HepG2 (cell line): ENCODE results near the gene IRF1. TPM values are rescaled to one million over a fixed set of nuclear protein-coding genes. Genes with fewer than 3 reads are reported as not detected.

Source experiments
- EP300 ChIP-seq, 3 experiments: sonication (generic) in 1 of 3; formaldehyde crosslinking in 1 of 3; IDR thresholded peaks; 2 replicates each; pipeline versions ENCODE4 v1.5.1 to v1.6.1; 2011 to 2020; ENCODE audit warnings: low read depth in 2 of 3, low read length in 2 of 3, borderline replicate concordance in 1 of 3, improper control_type of control experiment in 1 of 3, mild to moderate bottlenecking in 1 of 3, missing genetic modification reagents in 1 of 3, moderate library complexity in 1 of 3
- HDAC1 ChIP-seq: sonication (generic); formaldehyde crosslinking; IDR thresholded peaks from 2 replicates; pipeline ENCODE4 v1.5.1; 2020; ENCODE audit warnings: mild to moderate bottlenecking, missing genetic modification reagents
- HES4 ChIP-seq: sonication (generic); formaldehyde crosslinking; IDR thresholded peaks from 2 replicates; pipeline ENCODE4 v1.9.0; 2021; ENCODE audit warnings: mild to moderate bottlenecking, missing genetic modification reagents, borderline replicate concordance
- KDM1A ChIP-seq: IDR thresholded peaks from 2 replicates; pipeline ENCODE4 v1.6.1; 2016; ENCODE audit warnings: missing compliant biosample characterization
- POGZ ChIP-seq: sonication (generic); formaldehyde crosslinking; IDR thresholded peaks from 2 replicates; pipeline ENCODE4 v1.4.0; 2020; ENCODE audit warnings: mild to moderate bottlenecking, missing genetic modification reagents
- POLR2AphosphoS2 ChIP-seq: IDR thresholded peaks from 2 replicates; pipeline ENCODE4 v1.6.1; 2011; ENCODE audit warnings: low read depth, low read length, improper control_type of control experiment
- POLR2AphosphoS5 ChIP-seq: IDR thresholded peaks from 2 replicates; pipeline ENCODE4 v1.6.1; 2012; ENCODE audit warnings: low read depth, low read length
- PTBP1 ChIP-seq: fragments of 200-400 bp; formaldehyde crosslinking; IDR thresholded peaks from 2 replicates; pipeline ENCODE4 v1.6.1; 2018; ENCODE audit warnings: low read length, low read depth; ENCODE audit not compliant: poor library complexity, severe bottlenecking
- RARA ChIP-seq: IDR thresholded peaks from 2 replicates; pipeline ENCODE4 v1.6.1; 2016; ENCODE audit warnings: missing genetic modification reagents, missing compliant biosample characterization
- RXRA ChIP-seq: sonication (generic); formaldehyde crosslinking; IDR thresholded peaks from 2 replicates; pipeline ENCODE4 v1.5.1; 2020; ENCODE audit warnings: missing genetic modification reagents
- SKI ChIP-seq: fragments of 450-650 bp; IDR thresholded peaks from one replicate; pipeline ENCODE4 v1.6.1; 2018; ENCODE audit warnings: mild to moderate bottlenecking; ENCODE audit not compliant: partially characterized antibody
- SOX13 ChIP-seq, 3 experiments: fragments of 450-650 bp in 1 of 3; sonication (generic) in 1 of 3; formaldehyde crosslinking in 1 of 3; IDR thresholded peaks in 2 of 3; conservative IDR thresholded peaks in 1 of 3; 2 replicates each; pipeline versions ENCODE4 v1.5.0 to v1.6.1; 2016 to 2020; ENCODE audit warnings: antibody characterized with exemption in 1 of 3, mild to moderate bottlenecking in 1 of 3, missing compliant biosample characterization in 1 of 3, missing genetic modification reagents in 1 of 3, moderate library complexity in 1 of 3
- SOX5 ChIP-seq: IDR thresholded peaks from 2 replicates; pipeline ENCODE4 v1.6.1; 2016; ENCODE audit warnings: borderline replicate concordance
- SYNCRIP ChIP-seq: fragments of 200-400 bp; formaldehyde crosslinking; IDR thresholded peaks from 2 replicates; pipeline ENCODE4 v1.6.1; 2018; ENCODE audit warnings: mild to moderate bottlenecking, low read depth, low read length; ENCODE audit not compliant: insufficient read depth
- ZFX ChIP-seq: sonication (generic); formaldehyde crosslinking; IDR thresholded peaks from 2 replicates; pipeline ENCODE4 v1.4.0; 2020; ENCODE audit warnings: mild to moderate bottlenecking, low read depth, missing genetic modification reagents, moderate library complexity
- ZHX1 ChIP-seq: sonication (generic); formaldehyde crosslinking; IDR thresholded peaks from 2 replicates; pipeline ENCODE4 v1.8.1; 2022; ENCODE audit warnings: low read depth, mild to moderate bottlenecking, missing genetic modification reagents
- ZNF138 ChIP-seq: sonication (generic); formaldehyde crosslinking; IDR thresholded peaks from 2 replicates; pipeline ENCODE4 v1.5.0; 2020; ENCODE audit warnings: mild to moderate bottlenecking, low read depth, missing genetic modification reagents
- ZNF430 ChIP-seq: sonication (generic); formaldehyde crosslinking; IDR thresholded peaks from 2 replicates; pipeline ENCODE4 v1.9.0; 2021; ENCODE audit warnings: mild to moderate bottlenecking, missing genetic modification reagents
- ZNF503 ChIP-seq: sonication (generic); formaldehyde crosslinking; IDR thresholded peaks from 2 replicates; pipeline ENCODE4 v1.4.0; 2020; ENCODE audit warnings: missing genetic modification reagents
- ZNF788 ChIP-seq: sonication (generic); formaldehyde crosslinking; IDR thresholded peaks from 2 replicates; pipeline ENCODE4 v1.5.0; 2020; ENCODE audit warnings: mild to moderate bottlenecking, missing genetic modification reagents, borderline replicate concordance
- polyA plus RNA-seq, 8 experiments: library from polyadenylated mRNA; depleted of rRNA in 3 of 8; stranded (reverse) in 7 of 8; unstranded in 1 of 8; fragments of >200 nt; fragmentation: Illumina TruSeq in 4 of 8; extraction: Trizol in 4 of 8; gene quantifications; 2 replicates each; pipeline versions ENCODE4 v1.2.1 to v1.2.3, GENCODE V29; 2011 to 2016; ENCODE audit warnings: low read depth in 4 of 8, missing spikeins in 1 of 8, mixed read lengths in 1 of 8; ENCODE audit not compliant: insufficient read depth in 1 of 8
- total RNA-seq, 5 experiments: library from RNA; depleted of rRNA; stranded (reverse); fragments of >200 nt; fragmentation: Illumina TruSeq; extraction: Trizol; gene quantifications; 2 replicates each; pipeline ENCODE4 v1.2.3, GENCODE V29; 2016; ENCODE audit warnings: low read depth in 1 of 5
- TF ChIP-seq, protein P1 (sequence below): sonication (generic); formaldehyde crosslinking; IDR thresholded peaks from 2 replicates; pipeline ENCODE4 v1.5.1; 2020; ENCODE audit warnings: mild to moderate bottlenecking, moderate library complexity, missing genetic modification reagents

The IRF1 gene
- total and polyA plus RNA-seq, 2 of the 13 experiments (the other 11 are each of a cell fraction or from before 2014, with no cell fraction given), result 4.1 to 8.8 TPM

DNA sequence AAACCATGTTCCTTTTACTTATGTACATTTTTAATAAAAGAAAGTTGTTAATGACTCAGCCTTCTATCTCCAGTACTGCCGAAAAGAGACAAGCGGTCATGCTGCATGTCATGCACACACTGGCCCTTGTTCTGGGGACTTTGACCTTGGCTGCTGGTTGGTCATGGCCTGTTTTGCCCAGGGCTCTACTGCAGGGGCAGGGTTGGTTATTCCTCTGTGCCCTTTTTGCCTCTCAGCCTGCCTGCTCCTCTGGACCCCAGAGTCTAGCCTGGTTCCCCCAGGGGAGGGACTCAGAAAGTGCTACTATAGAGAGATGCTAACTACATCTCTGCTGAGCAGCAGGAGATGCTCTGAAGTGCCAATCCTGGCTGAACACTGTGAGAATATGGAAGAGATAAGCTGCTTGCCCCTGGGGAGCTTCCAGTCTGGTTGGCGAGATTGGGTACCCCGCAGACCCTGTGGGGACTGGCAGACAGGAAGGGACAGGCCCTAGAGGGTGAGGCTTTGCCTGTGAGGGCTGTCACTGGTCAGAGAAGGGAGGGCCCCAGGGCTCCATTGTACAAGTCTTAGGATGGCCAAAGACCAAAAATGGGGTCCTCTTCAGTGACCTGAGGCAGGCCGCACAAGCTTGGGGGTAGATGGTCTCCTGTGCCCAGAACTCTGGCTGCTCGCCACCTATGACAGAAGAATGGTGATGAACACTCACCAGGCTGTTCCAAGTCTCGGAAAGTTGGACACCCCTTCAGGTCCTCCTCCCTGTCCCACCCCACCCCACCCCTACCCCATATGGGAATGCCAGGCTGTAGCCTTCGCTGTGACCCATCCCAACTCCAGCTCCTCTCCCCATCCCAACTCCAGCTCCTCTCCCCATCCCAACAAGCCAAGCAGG lies 14.3 kb downstream of the IRF1 start (continued):
- no peak for TF ChIP-seq SOX13 (IDR thresholded peaks at IDR 0.05)
- TF ChIP-seq SOX13 (CRISPR knock-in tag; conservative IDR thresholded peaks at IDR 0.05 in 1 of 2, IDR thresholded peaks at IDR 0.05 in 1 of 2), result peak in 1 of 2 experiments; percentile 13; a peak in 1 of 4 replicates
- TF ChIP-seq ZNF788 (CRISPR knock-in tag), result 0 out of 2 replicates have a peak, but pooled peaks have one; percentile 42
- TF ChIP-seq SYNCRIP, result no peak
- TF ChIP-seq ZFX, result peak; percentile 25; the same call in 1 of the 2 replicates
- peak; percentile 65 for TF ChIP-seq RARA (CRISPR knock-in tag)
- TF ChIP-seq, protein P1, sequence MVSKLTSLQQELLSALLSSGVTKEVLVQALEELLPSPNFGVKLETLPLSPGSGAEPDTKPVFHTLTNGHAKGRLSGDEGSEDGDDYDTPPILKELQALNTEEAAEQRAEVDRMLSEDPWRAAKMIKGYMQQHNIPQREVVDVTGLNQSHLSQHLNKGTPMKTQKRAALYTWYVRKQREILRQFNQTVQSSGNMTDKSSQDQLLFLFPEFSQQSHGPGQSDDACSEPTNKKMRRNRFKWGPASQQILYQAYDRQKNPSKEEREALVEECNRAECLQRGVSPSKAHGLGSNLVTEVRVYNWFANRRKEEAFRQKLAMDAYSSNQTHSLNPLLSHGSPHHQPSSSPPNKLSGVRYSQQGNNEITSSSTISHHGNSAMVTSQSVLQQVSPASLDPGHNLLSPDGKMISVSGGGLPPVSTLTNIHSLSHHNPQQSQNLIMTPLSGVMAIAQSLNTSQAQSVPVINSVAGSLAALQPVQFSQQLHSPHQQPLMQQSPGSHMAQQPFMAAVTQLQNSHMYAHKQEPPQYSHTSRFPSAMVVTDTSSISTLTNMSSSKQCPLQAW (CRISPR knock-in tag), result no peak
- peak; percentile 38 for TF ChIP-seq SKI
- TF ChIP-seq POLR2AphosphoS2, result no peak
- peak; percentile 51 for TF ChIP-seq ZNF430 (CRISPR knock-in tag)
- TF ChIP-seq POGZ (CRISPR knock-in tag), result 0 out of 2 replicates have a peak, but pooled peaks have one; percentile 38
- TF ChIP-seq RXRA (CRISPR knock-in tag), result peak; percentile 28; the same call in 1 of the 2 replicates
- TF ChIP-seq HES4 (CRISPR knock-in tag), result no peak
- TF ChIP-seq KDM1A (CRISPR knock-in tag), result peak; percentile 48; the same call in 1 of the 2 replicates
- peak; percentile 47; the same call in 1 of the 2 replicates for TF ChIP-seq HDAC1 (CRISPR knock-in tag)
- 0 out of 2 replicates have a peak, but pooled peaks have one; percentile 27 for TF ChIP-seq POLR2AphosphoS5
- TF ChIP-seq ZHX1, result no peak
- TF ChIP-seq PTBP1, result no peak
- TF ChIP-seq SOX5, result 0 out of 2 replicates have a peak, but pooled peaks have one; percentile 23
- TF ChIP-seq ZNF503 (CRISPR knock-in tag), result no peak
- TF ChIP-seq ZNF138 (CRISPR knock-in tag), result 0 out of 2 replicates have a peak, but pooled peaks have one; percentile 6
- TF ChIP-seq EP300 (IDR thresholded peaks at IDR 0.05; ENCODE audit: low read depth in 2 of 2, low read length in 2 of 2), result 0 out of 4 replicates have a peak, but pooled peaks of 1 of the 2 experiments have one; percentile 33
- no peak for TF ChIP-seq EP300 (CRISPR knock-in tag; IDR thresholded peaks at IDR 0.05; ENCODE audit: borderline replicate concordance)
